ENCODE measurements around the gene SLC25A1. TPM values are rescaled to one million over a fixed set of nuclear protein-coding genes. Genes with fewer than 3 reads are reported as not detected.

Gene SLC25A1
- total and polyA plus RNA-seq, 2 of the 8 experiments (the other 6 are each of a cell fraction or from before 2014, with no cell fraction given) = 110 to 148 TPM

DNA sequence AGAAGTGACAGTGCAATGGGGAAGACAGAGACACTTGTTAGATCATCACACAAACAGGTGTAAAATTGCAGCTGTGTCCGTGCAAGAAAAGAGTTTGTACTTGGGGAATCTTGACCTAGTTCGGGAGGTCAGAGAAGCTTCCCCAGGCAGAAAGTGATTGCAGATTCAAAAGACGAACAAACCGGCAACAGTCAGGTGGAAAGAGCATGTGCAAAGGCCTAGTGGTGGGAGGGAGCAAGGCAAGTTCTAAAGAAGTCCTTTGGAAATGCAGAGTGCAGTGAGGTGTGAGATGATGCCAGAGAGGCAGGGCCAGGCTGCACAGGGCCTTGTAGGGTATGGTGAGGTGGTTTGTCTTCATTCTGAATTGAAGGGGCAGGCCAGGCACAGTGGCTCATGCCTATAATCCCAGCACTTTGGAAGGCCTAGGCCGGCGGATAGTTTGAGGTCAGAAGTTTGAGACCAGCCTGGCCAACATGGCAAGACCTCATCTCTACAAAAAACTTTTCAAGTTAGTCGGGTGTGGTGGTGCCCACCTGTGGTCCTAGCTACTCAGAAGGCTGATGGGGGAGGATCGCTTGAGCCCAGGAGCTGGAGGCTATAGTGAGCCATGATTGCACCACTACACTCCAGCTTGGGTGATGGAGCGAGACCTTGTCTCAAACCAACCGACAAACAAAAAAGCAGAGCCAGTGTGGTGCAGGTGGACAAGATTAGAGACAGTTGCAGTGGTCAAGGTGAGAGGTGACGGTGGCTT is 32.1 kb downstream of the SLC25A1 start (continued):
- no peak for TF ChIP-seq E2F6 (IDR thresholded peaks at IDR 0.05)

All from H1 (cell line).